Posterior cingulate gyrus (tissue), 11 donors: Measurements from ENCODE around the gene LOXHD1.
A peak's percentile ranks its signal among the peaks of the same experiment; 100 is the strongest.

ENCODE experiments used
- DNase-seq, 10 donors: peaks; one replicate each; pipeline versions ENCODE4 v3.0.0 to v3.0.0-alpha.2; 2020 to 2021; ENCODE audit warnings: mixed read lengths in 3 of 10
- intact Hi-C: fragments of 100-400 bp; cut with DNase I; formaldehyde crosslinking; loops from one replicate; pipeline ENCODE4 v1.15.1; 2023

LOXHD1 gene

DNA sequence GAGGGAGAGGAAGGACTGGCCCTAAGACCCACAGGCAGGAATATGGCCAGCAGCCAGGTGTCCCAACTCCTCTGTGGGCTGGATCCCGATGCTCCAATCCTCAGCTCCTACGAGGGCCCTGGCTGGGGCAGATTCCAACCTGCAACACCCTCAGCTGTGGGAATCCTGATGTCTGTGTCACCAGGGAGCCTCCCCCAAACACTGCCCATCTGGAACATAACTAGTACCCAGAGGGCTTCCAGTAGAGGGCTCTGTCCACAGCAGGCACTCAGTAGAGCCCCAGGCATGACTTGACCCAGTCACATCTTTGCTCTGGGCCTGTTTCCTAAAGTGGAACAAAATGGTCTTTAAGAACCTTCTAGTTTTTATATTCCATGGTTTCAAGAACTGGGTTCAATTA, 20.6 kb upstream of the LOXHD1 start:
- peak in 1 of 10 donors; percentile 74 for DNase-seq

DNA sequence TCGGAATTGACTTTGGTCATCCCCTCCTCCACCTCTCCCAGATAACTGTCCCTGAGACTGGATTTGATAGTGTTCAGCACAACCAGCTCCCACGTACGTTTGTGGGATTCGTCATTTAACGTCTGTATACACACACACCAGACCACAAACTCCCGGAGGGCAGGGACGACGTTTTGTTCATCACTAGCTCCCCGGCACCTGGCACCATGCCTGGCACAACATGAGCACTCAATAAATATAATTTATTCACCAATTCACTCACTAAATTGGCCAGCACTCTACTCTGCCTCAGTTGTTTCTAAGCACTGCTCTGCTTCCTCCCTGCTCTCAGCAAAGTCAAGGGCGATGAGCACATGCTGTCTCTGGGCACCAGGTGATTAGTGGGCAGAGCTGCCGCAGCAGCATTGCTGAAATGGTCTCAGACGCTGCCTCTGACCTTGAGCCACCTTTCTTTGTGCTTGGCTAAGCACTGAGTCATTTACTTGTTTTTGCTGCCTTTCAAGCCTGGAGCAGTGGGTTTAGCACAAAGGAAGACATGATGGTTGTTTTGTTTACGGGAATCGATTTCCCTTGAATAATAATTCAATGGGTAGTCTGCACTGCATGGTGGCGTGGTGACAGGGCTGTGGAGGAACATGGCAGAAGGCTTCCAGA, 19.3 kb upstream of the LOXHD1 start:
- intact Hi-C loops, result no loop called here
- peak in 1 of 10 donors; percentile 72 for DNase-seq

More for the DNA sequence above, 20.6 kb upstream of the LOXHD1 start:
- intact Hi-C loops, result no loop called here

DNA sequence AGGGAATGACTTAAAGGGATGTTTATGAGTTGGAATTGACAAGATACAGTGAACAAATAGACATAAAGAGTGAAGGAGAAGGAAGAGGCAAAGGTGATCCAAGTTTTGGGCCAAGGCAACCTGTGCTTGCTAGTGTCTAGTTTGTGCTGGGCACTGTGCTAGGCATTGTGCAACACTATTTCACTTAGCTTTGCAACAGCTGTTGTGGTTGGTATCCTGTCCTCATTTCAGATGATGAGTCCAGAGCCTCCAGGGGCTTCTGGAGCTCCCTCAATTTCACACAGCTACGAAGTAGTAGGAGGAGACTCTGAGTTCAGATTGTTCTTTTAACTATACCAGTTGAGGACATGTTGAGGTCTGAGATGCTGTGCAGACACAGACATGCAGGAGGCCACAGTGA, 18.1 kb upstream of the LOXHD1 start:
- intact Hi-C loops, result no loop called here
- no peak for DNase-seq

DNA sequence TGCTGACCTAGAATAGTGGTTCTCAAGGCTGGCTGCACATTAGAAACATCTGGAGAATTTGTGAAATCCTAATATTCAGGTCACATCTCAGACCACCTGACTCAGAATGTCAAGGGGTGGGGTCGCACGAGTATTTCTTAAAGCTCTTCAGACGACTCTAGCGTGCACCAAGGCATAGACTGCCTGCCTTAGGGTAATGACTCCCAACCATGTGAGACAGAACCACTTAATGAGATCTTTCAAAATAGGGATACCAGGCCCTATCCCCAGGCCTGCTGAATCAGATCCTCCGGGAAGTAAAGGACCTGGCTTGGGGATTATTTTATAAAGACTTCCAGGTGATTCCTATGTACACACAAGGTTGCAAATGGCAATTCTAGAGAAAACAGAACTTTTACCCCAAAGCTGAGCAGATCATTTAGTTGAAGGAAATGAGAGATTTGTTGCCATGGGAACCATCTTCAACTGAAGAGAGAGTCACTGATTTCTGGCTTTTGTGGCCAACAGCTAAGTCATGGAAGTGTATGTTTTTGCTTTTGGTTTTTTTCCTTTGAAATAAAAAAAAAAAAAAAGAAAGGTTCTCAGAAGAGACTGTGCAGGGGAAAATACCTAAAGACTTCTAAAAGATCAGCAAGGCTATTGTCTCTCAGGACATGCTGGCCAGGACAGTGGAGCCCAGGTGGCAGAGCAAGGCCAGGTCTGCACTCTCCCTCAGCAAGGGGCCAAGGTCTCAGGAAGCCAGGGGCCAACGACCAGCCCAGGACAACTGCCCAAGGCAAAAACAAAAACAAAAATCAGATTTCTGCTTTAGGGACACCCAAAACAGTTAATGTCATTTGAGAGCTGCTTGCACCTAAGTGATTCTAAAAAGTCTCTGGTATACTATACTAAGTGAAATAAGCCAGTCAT, 15.3 kb upstream of the LOXHD1 start:
- intact Hi-C loops, result no loop called here
- DNase-seq, result no peak

DNA sequence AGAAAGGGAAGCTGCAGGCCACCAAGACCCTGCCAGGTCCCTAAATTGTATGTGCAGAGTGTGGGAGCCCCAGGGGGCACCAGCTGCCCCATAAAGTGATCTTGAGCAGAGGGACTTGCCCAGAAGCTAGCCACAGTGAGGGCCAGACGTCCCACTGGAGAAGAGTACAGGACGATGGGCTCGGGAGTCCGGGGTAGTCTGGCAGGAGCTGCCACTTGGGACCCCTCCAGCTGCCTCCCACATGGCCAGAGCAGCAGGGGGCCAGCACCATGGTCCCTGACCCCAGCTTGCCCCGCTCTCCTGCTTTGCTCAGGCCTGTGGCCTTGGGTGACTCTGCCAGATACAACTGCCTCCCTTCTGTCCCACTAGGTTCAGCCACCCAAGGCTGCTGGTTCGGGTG, 11.7 kb upstream of the LOXHD1 start:
- intact Hi-C loops, result loop anchor here (10.0 kb wide), 1 partner anchor 186 kb away; no protein-coding TSS in a partner anchor
- peak in 1 of 10 donors; percentile 76 for DNase-seq

DNA sequence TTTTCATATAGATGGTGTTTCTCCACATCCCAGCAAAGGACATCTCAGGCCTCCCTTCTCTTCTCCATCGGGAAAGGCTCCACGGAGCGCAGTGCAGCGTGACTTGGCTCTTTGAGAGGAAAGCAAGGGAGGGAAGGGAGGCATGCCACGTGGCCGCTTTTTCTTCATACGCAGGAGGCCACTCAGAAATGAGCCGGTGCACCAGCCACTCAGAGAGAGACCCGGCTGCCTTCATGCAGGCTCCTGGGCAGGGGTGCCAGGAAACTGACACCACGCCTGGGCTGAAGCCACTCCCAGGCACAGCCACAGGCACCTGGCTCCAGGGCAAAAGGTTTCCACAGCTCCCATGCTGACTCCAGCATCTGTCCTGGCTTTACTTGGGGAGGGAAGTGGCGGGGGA, 11.1 kb upstream of the LOXHD1 start:
- DNase-seq, result peak in 7 of 10 donors; percentile 25 to 91 (median 71)

DNA sequence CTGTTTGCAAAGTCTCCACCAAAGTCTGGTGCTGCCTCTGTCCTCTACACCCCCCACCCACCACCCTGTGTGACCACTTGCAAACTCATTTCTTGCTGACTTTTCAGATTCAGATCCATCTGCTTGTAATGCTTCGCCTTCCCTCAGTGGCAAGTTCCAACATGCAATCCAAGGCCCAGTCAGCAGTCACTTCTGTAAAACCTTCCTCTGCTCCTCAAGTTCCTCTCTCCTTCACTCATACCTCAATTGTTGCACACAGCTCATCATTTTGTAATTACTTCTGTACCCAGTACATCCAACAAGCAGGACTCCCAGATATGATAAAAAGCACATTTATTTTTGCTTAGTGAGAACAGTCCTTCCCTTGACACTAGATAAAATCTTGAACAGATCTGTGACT, 6.5 kb upstream of the LOXHD1 start:
- intact Hi-C loops, result loop anchor here (10.0 kb wide), 1 partner anchor 191 kb away; no protein-coding TSS in a partner anchor

More for the DNA sequence above, 11.1 kb upstream of the LOXHD1 start:
- intact Hi-C loops, result loop anchor here (10.0 kb wide), 1 partner anchor 187 kb away; no protein-coding TSS in a partner anchor

DNA sequence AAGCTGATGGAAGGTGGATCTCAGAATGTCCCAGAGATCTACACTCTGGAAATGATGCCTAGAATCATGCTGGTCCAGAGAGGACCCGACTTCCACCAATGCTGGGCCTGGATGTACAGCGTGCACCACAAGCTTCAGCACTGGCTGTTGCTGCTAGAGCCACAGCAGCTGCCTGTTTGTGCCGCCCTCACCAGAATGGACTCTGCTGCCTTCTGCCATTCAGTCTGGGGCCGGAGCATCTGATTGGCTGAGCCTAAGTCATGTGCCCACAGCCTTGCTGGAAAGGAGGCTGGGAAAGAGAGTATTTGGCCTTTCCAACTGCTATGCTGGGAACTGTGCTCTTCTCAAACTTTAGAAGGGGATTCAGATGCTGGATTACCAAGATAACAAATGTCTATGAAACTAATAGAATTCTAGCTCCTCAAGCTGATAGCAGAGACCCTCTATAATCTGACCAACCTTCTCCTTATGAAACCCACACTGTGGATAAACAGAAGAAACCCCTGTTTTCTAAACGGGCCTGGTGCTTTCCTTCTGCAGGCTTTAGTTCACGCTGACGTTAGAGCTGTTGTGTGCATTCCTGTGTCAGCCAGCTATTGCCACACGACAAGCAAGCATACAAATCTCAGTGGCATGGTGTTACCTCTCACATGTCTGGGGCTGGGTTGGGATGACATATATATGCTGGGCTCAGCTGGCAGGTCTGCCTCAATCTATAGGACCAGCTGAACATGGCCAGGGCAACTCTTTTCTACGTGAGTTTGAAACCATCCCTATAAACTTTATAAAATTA, 4.1 kb upstream of the LOXHD1 start:
- peak; percentile 87 to 99 (median 92) for DNase-seq
- intact Hi-C loops, result loop anchor here (2.0 to 10.0 kb wide), 2 partner anchors 102 to 194 kb away; no protein-coding TSS in a partner anchor

More for the DNA sequence above, 6.5 kb upstream of the LOXHD1 start:
- DNase-seq, result no peak

DNA sequence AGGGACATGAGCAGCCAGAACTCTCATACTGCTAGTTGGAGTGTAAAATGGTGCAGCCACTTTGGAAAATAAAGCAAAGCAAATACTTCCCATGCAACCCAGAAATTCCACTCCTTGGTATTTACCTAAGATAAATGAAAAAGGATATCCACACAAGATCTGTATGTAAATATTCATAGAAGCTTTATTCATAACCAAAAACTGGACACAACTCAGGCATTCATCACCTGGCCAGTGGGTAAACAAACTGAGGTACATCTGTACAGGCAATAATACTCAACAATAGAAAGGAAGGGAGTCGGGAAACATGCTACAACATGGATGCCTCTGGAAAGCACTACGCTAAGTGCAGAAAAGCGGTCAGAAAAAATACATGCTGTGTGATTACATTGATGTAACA, 2.5 kb upstream of the LOXHD1 start:
- intact Hi-C loops, result loop anchor here (5.0 kb wide), 1 partner anchor 377 kb away; no protein-coding TSS in a partner anchor
- no peak for DNase-seq

DNA sequence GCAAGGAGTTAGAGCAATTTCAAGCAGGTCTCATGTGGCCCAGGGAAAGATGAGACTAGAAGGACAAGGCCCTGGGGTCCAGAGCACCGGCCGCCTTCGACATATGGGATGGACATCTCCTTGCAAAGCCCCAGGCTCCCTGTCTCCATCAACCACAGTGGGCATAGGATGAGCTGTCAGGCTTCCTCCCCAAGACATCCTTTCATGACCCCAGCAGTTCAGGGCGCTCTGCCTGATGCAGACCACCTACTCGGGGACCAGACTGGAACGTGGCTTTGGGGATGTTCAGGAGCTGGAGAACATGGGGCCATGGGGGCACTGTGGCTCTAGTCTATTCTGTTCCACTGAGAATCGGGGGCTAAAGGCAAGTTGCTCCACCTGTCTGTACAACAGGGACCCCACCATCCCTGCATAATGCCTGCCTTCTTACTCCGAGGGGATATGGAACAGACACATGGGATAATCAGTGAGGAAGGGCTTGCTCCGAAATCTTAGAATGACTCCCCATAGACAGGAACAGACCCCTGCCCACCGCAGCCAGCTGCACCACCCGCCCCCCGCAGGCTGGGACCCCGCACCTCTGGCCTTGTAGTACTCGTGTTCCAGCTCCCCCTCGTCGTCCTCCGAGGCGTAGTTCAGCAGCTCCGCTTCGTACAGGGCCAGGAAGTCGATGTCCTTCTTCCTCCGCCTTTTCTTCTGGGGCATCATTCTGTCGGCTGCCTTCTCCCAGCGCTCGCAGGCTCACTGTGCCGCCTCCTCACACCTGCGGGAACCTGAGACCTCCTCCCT, 500 bp downstream of the LOXHD1 start:
- no peak for DNase-seq

DNA sequence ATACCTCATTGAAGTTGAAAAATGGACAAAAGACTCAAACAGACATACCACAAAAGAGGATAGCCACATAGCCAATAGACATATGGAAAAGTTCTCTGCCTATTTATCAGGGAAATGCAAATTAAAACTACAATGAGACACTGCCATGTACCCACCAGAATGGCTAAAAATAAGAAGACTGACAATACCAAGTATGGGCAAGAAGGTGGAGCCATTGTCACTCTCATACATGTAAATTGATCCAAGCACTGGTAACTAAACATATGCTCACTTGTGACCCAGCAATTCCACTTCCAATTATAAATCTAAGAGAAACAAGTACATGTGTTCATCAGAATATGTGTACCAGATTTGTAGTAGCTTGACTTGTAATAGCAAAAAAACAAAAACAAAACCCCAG, 4.6 kb downstream of the LOXHD1 start:
- intact Hi-C loops, result no loop called here
- DNase-seq, result no peak

More for the DNA sequence above, 500 bp downstream of the LOXHD1 start:
- intact Hi-C loops, result loop anchor here (5.0 kb wide), 1 partner anchor 374 kb away; no protein-coding TSS in a partner anchor

DNA sequence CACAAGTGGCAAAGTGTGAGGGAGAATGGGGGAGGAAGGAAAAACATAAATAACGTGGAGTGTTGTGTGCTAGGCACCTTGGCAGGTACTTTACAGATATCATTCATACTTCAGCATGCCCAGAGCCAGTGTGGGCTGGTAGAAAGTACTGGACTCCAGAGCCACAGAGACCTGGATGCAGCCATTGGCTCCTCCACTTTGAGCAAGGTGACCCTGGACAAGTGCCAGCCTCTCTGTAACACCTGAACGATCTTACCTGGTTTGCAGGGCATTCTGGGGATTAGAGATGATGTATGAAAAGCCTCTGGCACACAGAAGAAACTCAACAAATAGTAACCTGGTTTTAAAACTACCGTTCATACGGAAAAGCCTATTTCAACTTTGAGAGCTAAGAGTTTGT, 6.3 kb downstream of the LOXHD1 start:
- no peak for DNase-seq

DNA sequence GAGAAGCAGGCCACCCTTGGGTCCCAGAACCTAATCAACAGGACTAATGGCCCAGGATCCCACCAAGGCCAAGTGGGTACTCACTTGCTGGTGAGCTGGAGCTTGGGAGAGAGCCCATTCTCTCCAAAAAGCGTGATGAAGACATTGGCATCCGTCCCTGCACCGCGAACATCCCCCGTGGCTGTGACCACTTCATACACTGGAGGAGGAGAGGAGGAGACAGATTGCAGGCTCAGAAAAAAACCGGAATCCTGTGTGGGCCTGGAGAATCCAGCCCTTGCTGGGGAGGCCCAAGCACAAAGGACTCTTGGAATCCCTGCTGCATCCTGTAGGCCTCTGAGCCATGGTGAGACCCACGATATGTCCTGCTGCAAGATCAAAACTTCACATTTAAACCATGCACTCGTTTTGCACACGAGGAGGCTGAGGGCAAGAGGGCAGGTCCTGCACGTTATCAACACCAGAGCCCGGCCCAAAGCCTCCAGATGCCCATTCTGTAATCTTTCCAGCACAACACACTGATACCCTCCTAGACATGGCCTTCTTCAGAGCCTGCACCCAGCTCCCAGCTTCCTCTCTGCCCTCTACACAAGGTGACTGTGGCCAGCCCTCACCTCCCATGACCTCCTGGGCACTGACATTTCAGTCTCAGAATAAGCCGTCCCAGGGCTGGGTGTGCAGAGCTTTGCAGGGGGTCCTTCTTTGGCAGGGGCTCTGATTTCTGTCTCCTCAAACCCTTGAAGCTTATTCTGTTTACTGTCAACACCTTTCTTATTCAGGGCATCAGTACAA, 7.8 kb downstream of the LOXHD1 start:
- peak in 3 of 10 donors; percentile 42 to 87 (median 81) for DNase-seq
- intact Hi-C loops, result no loop called here

More for the DNA sequence above, 6.3 kb downstream of the LOXHD1 start:
- intact Hi-C loops, result no loop called here

DNA sequence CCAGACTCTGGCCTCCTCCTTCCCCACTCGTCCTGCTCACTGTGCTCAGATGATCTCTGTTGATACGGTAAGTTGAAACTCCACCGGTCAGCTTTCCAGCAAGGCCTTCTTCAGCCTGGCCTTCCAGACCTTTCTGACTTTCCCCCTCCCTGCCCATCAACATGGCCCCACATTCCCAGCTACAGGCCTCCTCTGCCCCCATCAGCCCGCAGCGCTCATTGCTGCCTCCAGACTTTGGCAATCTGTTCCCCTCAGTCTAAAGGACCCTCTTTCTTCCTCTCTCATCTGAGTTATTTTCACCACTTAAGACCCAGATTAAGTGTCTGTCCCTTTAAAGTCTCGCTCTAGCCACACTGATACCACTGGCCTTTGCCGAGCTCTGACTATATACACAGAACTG, 10.6 kb downstream of the LOXHD1 start:
- intact Hi-C loops, result no loop called here

DNA sequence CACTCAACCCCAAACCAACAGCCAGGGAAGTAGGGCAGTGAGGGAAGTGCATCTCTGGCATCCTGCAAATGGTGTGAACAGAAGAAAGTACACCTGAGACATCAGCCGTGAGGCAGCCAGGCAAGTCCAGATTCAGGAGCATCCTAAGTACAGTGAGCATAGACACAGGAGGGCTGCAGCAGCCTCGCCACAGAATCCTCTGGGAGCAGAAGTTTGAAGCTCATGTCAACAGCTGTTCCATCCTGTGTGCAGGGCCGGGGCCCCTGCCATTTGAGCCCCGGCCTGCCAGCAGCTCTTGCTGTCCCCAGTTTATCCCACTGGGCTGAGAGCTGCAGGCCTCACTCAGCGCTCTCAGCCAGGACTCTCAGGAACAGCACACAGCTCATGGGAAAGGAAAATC, 14.5 kb downstream of the LOXHD1 start:
- DNase-seq, result no peak
- intact Hi-C loops, result no loop called here

More for the DNA sequence above, 10.6 kb downstream of the LOXHD1 start:
- no peak for DNase-seq

DNA sequence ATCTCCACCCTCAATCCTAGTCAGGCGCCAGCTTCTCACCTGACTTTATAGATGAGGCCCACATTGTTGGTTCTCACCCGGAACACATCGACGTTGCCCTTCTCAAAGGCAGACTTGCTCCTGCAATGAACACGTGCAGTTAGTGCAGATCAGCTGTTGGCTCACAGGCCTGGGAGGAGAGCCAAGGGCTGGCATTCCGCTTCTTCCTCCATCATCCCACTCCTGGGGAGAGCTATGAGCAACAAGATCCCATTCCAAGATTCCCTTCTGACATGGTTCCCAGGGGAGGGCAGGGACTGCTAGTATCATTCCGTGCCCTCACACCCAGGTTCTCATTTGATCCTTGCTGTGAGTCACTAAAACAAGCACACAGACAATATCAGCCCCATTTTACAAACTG, 15.1 kb downstream of the LOXHD1 start:
- intact Hi-C loops, result no loop called here

DNA sequence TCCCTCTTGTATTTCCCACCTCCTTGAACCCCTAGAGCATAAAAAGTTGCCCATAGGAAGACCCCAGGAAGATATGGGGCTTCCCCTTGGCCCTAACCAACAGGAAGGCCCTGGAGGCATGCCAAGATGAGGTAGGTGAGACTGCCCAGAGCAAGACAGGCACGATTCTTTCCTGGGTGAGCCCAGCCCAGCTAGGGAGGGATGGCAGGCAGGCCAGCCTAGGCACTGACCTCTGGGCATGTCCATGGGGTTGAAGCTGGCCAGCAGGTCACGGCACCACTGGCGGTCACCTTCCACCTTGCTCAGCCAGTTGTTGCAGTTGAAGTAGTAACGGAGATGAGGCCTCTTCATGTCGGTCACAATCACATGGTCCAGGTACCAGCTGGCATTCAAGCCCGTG, 17.6 kb downstream of the LOXHD1 start:
- intact Hi-C loops, result no loop called here
- DNase-seq, result no peak

More for the DNA sequence above, 15.1 kb downstream of the LOXHD1 start:
- DNase-seq, result no peak

DNA sequence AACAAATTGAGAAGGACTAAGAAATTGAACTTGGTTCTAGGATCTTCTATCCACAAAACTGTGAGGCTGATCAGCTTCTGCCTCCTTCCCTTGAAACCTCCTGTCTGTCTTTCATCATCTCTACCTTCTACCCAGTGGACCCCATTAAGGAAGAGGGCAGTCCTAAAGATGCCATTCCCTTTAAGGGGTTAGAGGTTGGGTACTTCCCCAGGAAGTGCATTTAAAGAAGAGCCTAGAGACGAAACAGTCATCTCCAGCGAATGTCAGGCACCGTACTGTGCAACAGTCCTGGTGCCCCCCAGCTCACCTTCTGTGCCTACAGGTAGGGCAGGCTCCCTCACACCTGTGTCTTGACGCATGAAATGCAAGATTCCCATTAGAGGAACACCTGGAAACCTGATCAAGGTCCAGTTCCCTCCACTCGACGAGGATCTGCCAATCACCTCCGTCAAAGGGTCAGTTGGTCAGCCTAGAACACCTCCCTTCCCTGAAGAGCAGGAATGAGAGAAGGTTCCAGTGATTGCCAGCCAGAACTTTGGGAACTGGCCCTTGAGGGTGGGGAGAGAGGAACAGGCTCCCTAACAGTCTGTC, 20.9 kb downstream of the LOXHD1 start:
- no peak for DNase-seq
- intact Hi-C loops, result no loop called here
